ENCODE data around the gene C5. TPM values are rescaled to one million over a fixed set of nuclear protein-coding genes. Genes with fewer than 3 reads are reported as not detected.

C5 gene
- polyA plus RNA-seq, 1 of the 3 experiments (the other 2 are of a cell fraction) = 1.8 TPM

- Histone ChIP-seq H3K9ac (no peak overlapping the region), H4K20me1 (ENCODE audit: insufficient read depth) (no peaks in the 10 kb centered on the region), H3F3A (replicated peaks; ENCODE audit: insufficient read depth) (no peaks in the 10 kb centered on the region), H3K36me3 (replicated peaks in 1 of 2; ENCODE audit: control insufficient read depth in 1 of 2, insufficient read depth in 2 of 2, low read length in 1 of 2) (peaks cover 0 to 13% of the 10 kb centered on the region in 2 experiments), H3K9me3 (no peaks in the 10 kb centered on the region), H3K4me2 (no peak overlapping the region), H3K79me2 (ENCODE audit: insufficient read depth) (no peaks in the 10 kb centered on the region), H3K4me1 (ENCODE audit: control insufficient read depth in 1 of 2, insufficient read depth in 2 of 2, low read depth in 1 of 2, low read length in 1 of 2) (no peaks in the 10 kb centered on the region), H3K27me3 (ENCODE audit: insufficient read depth) (no peaks in the 10 kb centered on the region), H3K9me2 (no peaks in the 10 kb centered on the region), H2AFZ (ENCODE audit: low read depth) (no peak overlapping the region), H3K27ac (ENCODE audit: low read depth in 2 of 2, low read length in 1 of 2) (no peak overlapping the region), H3K4me3 (ENCODE audit: low read depth in 2 of 2, low read length in 1 of 2) (no peak overlapping the region)
- TF ChIP-seq RAD21 (IDR thresholded peaks at IDR 0.05; ENCODE audit: low read length) (no peak), TCF12 (IDR thresholded peaks at IDR 0.05) (no peak), YY1 (IDR thresholded peaks at IDR 0.05; ENCODE audit: low read depth) (no peak), ELF1 (IDR thresholded peaks at IDR 0.05) (no peak), NRF1 (IDR thresholded peaks at IDR 0.05; ENCODE audit: low read depth, low read length) (no peak), FOXM1 (IDR thresholded peaks at IDR 0.05; ENCODE audit: low read depth) (no peak), GATA2 (CRISPR knock-in tag; IDR thresholded peaks at IDR 0.05) (no peak), RXRA (IDR thresholded peaks at IDR 0.05; ENCODE audit: borderline replicate concordance, low read depth) (no peak), SIN3A (IDR thresholded peaks at IDR 0.05; ENCODE audit: borderline replicate concordance, low read depth, low read length) (no peak)
- TF ChIP-seq, protein P1, sequence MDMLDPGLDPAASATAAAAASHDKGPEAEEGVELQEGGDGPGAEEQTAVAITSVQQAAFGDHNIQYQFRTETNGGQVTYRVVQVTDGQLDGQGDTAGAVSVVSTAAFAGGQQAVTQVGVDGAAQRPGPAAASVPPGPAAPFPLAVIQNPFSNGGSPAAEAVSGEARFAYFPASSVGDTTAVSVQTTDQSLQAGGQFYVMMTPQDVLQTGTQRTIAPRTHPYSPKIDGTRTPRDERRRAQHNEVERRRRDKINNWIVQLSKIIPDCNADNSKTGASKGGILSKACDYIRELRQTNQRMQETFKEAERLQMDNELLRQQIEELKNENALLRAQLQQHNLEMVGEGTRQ (IDR thresholded peaks at IDR 0.05; ENCODE audit: borderline replicate concordance, low read depth, low read length) = no peak
- CTCF ChIA-PET = interaction anchor here (1.0 kb wide), 1 partner anchor 33 kb away, joined by 3 read pairs; no protein-coding TSS in a partner anchor
- no peak for DNase-seq
- POLR2A ChIA-PET = no interaction called here
Observed at GRCh38 chr9:121026768-121027167, 23.3 kb downstream of the C5 start.

DNA sequence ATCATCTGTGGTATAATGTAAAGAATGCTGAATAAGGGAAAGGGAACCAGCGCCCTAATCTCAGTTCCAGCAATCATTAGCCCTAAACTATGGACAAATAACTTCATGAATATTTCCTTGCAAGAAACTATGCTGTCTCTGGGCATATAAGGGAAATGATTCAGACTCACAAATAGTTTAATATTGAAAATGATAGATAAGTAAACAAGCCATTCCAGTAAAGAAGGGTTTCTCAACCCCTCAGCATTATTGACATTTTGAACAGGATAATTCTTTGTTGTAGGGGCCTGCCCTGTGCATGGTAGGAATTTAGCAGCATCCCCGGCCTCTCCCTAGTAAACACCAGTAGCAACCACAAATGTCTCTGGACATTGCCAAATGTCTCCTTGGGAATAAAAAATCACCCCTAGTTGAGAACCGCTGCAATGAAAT is 23.8 kb downstream of the C5 start:
- Histone ChIP-seq H3K4me1 (ENCODE audit: control insufficient read depth in 1 of 2, insufficient read depth in 2 of 2, low read depth in 1 of 2, low read length in 1 of 2) (no peaks in the 10 kb centered on the region), H3K9me3 (no peaks in the 10 kb centered on the region), H3K27ac (ENCODE audit: low read depth in 2 of 2, low read length in 1 of 2) (no peak overlapping the region), H2AFZ (ENCODE audit: low read depth) (no peak overlapping the region), H3K27me3 (ENCODE audit: insufficient read depth) (no peaks in the 10 kb centered on the region), H3K79me2 (ENCODE audit: insufficient read depth) (no peaks in the 10 kb centered on the region), H3K36me3 (replicated peaks in 1 of 2; ENCODE audit: control insufficient read depth in 1 of 2, insufficient read depth in 2 of 2, low read length in 1 of 2) (peaks cover 0 to 13% of the 10 kb centered on the region in 2 experiments), H4K20me1 (ENCODE audit: insufficient read depth) (no peaks in the 10 kb centered on the region), H3K9me2 (no peaks in the 10 kb centered on the region), H3K9ac (no peak overlapping the region), H3F3A (replicated peaks; ENCODE audit: insufficient read depth) (no peaks in the 10 kb centered on the region), H3K4me2 (no peak overlapping the region), H3K4me3 (ENCODE audit: low read depth in 2 of 2, low read length in 1 of 2) (no peak overlapping the region)
- WGBS (ENCODE audit: low lambda C conversion rate) = 81% methylated on average over 3 of the region's 3 CpGs
- CTCF ChIA-PET = interaction anchor here (1.0 kb wide), 1 partner anchor 34 kb away, joined by 3 read pairs; no protein-coding TSS in a partner anchor
- DNase-seq = no peak
- TF ChIP-seq RXRA (IDR thresholded peaks at IDR 0.05; ENCODE audit: borderline replicate concordance, low read depth) (no peak), SMC3 (IDR thresholded peaks at IDR 0.05; ENCODE audit: low read depth, low read length) (no peak), POLR2AphosphoS5 (IDR thresholded peaks at IDR 0.05; ENCODE audit: low read depth, low read length) (no peak), IRF3 (IDR thresholded peaks at IDR 0.05; ENCODE audit: low read depth, low read length) (no peak), GABPA (IDR thresholded peaks at IDR 0.05; ENCODE audit: low read depth) (no peak)
- TF ChIP-seq, protein P1 (IDR thresholded peaks at IDR 0.05; ENCODE audit: borderline replicate concordance, low read depth, low read length) = no peak
- POLR2A ChIA-PET = no interaction called here

Data from SK-N-SH (cell line).